Neural progenitor cell (in vitro differentiated cells): Measurements from ENCODE around the gene OBI1. TPM values are rescaled to one million over a fixed set of nuclear protein-coding genes. Genes with fewer than 3 reads are reported as not detected.
A peak's percentile ranks its signal among the peaks of the same experiment; 100 is the strongest.

Source experiments
- DNase-seq: peaks from one replicate; pipeline ENCODE4 v3.0.0-alpha.2; 2016; ENCODE audit warnings: low spot score
- H2AFZ ChIP-seq: fragments of 200-600 bp; sonication (generic); replicated peaks from 2 replicates; pipeline ENCODE4 v1.6.1; 2016; ENCODE audit warnings: antibody characterized with exemption
- H3F3A ChIP-seq: fragments of 200-600 bp; sonication (generic); 2 replicates; pipeline ENCODE4 v1.6.1; 2016; ENCODE audit warnings: antibody characterized with exemption, low read depth
- H3K27ac ChIP-seq: fragments of 200-600 bp; sonication (generic); 2 replicates; pipeline ENCODE4 v1.5.1; 2016; ENCODE audit warnings: mild to moderate bottlenecking
- H3K27me3 ChIP-seq: fragments of 200-600 bp; sonication (generic); 2 replicates; pipeline ENCODE4 v1.6.1; 2016; ENCODE audit warnings: mild to moderate bottlenecking, moderate library complexity
- H3K36me3 ChIP-seq: fragments of 200-600 bp; sonication (generic); 2 replicates; pipeline ENCODE4 v1.5.1; 2016
- H3K4me1 ChIP-seq: fragments of 200-600 bp; sonication (generic); 2 replicates; pipeline ENCODE4 v1.6.1; 2016; ENCODE audit warnings: mixed run types
- H3K4me2 ChIP-seq: fragments of 200-600 bp; sonication (generic); 2 replicates; pipeline ENCODE4 v1.6.1; 2016
- H3K4me3 ChIP-seq: fragments of 200-600 bp; sonication (generic); 2 replicates; pipeline ENCODE4 v1.5.1; 2016
- H3K79me2 ChIP-seq: fragments of 200-600 bp; sonication (generic); 2 replicates; pipeline ENCODE4 v1.6.1; 2016; ENCODE audit warnings: low read depth
- H3K9ac ChIP-seq: fragments of 200-600 bp; sonication (generic); 2 replicates; pipeline ENCODE4 v1.6.1; 2016
- H3K9me3 ChIP-seq: fragments of 200-600 bp; sonication (generic); 2 replicates; pipeline ENCODE4 v1.5.1; 2016; ENCODE audit warnings: low read depth
- H4K20me1 ChIP-seq: fragments of 200-600 bp; sonication (generic); 2 replicates; pipeline ENCODE4 v1.6.1; 2016; ENCODE audit warnings: low read depth
- H3K27ac Mint-ChIP-seq: 3 replicates; pipeline ENCODE4 v1.8.0; 2021; ENCODE audit warnings: mixed read lengths
- H3K27me3 Mint-ChIP-seq: 2 replicates; pipeline ENCODE4 v1.8.0; 2022; ENCODE audit warnings: low read depth, mild to moderate bottlenecking, inconsistent platforms, moderate library complexity, mixed read lengths; ENCODE audit not compliant: insufficient read depth
- H3K36me3 Mint-ChIP-seq: 3 replicates; pipeline ENCODE4 v1.8.0; 2021; ENCODE audit warnings: mixed read lengths
- H3K4me1 Mint-ChIP-seq: 3 replicates; pipeline ENCODE4 v1.8.0; 2021; ENCODE audit warnings: mixed read lengths
- H3K4me3 Mint-ChIP-seq: 3 replicates; pipeline ENCODE4 v1.8.0; 2021; ENCODE audit warnings: mild to moderate bottlenecking, moderate library complexity, mixed read lengths
- H3K9me3 Mint-ChIP-seq: 3 replicates; pipeline ENCODE4 v1.8.0; 2020; ENCODE audit warnings: mixed read lengths
- CTCF ChIP-seq: fragments of 200-600 bp; sonication (generic); IDR thresholded peaks from 2 replicates; pipeline ENCODE4 v1.5.1; 2017; ENCODE audit warnings: antibody characterized with exemption, mild to moderate bottlenecking
- EZH2 ChIP-seq: fragments of 200-600 bp; sonication (generic); IDR thresholded peaks from 2 replicates; pipeline ENCODE4 v1.6.1; 2017; ENCODE audit warnings: antibody characterized with exemption, mild to moderate bottlenecking, moderate library complexity
- EZH2phosphoT487 ChIP-seq: fragments of 200-600 bp; sonication (generic); IDR thresholded peaks from 2 replicates; pipeline ENCODE4 v1.6.1; 2017; ENCODE audit warnings: antibody characterized with exemption
- total RNA-seq: library from RNA; depleted of rRNA; stranded (reverse); fragments of >200 nt; gene quantifications from 2 replicates; pipeline ENCODE4 v1.2.3, GENCODE V29; 2015; ENCODE audit warnings: low replicate concordance

The OBI1 gene
- total RNA-seq, 1 donor from 2014 or later = 36.9 TPM

GRCh38 chr13:78659732-78660494 is 958 bp upstream of the OBI1 start:
- Histone ChIP-seq H3K36me3 (no peaks in the 10 kb centered on the region), H4K20me1 (peaks cover 25% of the 10 kb centered on the region), H3K79me2 (peaks cover 33% of the 10 kb centered on the region), H3K4me1 (peaks cover 9% of the 10 kb centered on the region), H3K9me3 (no peaks in the 10 kb centered on the region), H3K27me3 (peaks cover 14% of the 10 kb centered on the region), H3F3A (peaks cover 14% of the 10 kb centered on the region), H3K27ac (no peak overlapping the region), H3K4me3 (peak overlapping the region; percentile 66), H2AFZ (peak overlapping the region; percentile 88), H3K4me2 (peak overlapping the region; percentile 90), H3K9ac (no peak overlapping the region)
- Mint-ChIP-seq H3K4me3 (peak overlapping the region; percentile 75), H3K4me1 (peaks cover 12% of the 10 kb centered on the region), H3K27ac (no peak overlapping the region), H3K27me3 (peaks cover 3% of the 10 kb centered on the region), H3K36me3 (peaks cover 10% of the 10 kb centered on the region), H3K9me3 (peaks cover 2% of the 10 kb centered on the region)
- no peak for DNase-seq
- TF ChIP-seq EZH2 (no peak), CTCF (no peak), EZH2phosphoT487 (no peak)

GRCh38 chr13:78659450-78659730 is 435 bp upstream of the OBI1 start:
- H2AFZ ChIP-seq = peak overlapping the region; percentile 88
- H3K79me2 ChIP-seq = peaks cover 39% of the 10 kb centered on the region
- no peak overlapping the region for H3K9ac ChIP-seq
- TF ChIP-seq CTCF = no peak
- TF ChIP-seq EZH2phosphoT487 = no peak
- no peak for TF ChIP-seq EZH2
- H3K4me1 ChIP-seq = peaks cover 9% of the 10 kb centered on the region
- H3K36me3 Mint-ChIP-seq = peaks cover 12% of the 10 kb centered on the region
- H3K36me3 ChIP-seq = no peaks in the 10 kb centered on the region
- no peaks in the 10 kb centered on the region for H3K9me3 ChIP-seq
- DNase-seq = no peak
- peaks cover 14% of the 10 kb centered on the region for H3K27me3 ChIP-seq
- H3K4me1 Mint-ChIP-seq = peaks cover 12% of the 10 kb centered on the region
- no peak overlapping the region for H3K27ac ChIP-seq
- H3K4me3 Mint-ChIP-seq = peak overlapping the region; percentile 75
- H4K20me1 ChIP-seq = peaks cover 25% of the 10 kb centered on the region
- H3K4me3 ChIP-seq = peak overlapping the region; percentile 66
- H3F3A ChIP-seq = peaks cover 14% of the 10 kb centered on the region
- H3K9me3 Mint-ChIP-seq = no peaks in the 10 kb centered on the region
- H3K4me2 ChIP-seq = peak overlapping the region; percentile 90
- peaks cover 3% of the 10 kb centered on the region for H3K27me3 Mint-ChIP-seq
- H3K27ac Mint-ChIP-seq = no peak overlapping the region

- peak overlapping the region; percentile 88 for H2AFZ ChIP-seq
- no peak for DNase-seq
- peaks cover 14% of the 10 kb centered on the region for H3F3A ChIP-seq
- peaks cover 32% of the 10 kb centered on the region for H4K20me1 ChIP-seq
- peak overlapping the region; percentile 90 for H3K4me2 ChIP-seq
- peak overlapping the region; percentile 40 for H3K9ac ChIP-seq
- Mint-ChIP-seq H3K27me3 (peaks cover 3% of the 10 kb centered on the region), H3K36me3 (peaks cover 15% of the 10 kb centered on the region), H3K27ac (peak overlapping the region; percentile 51), H3K4me1 (peaks cover 12% of the 10 kb centered on the region), H3K4me3 (peak overlapping the region; percentile 99), H3K9me3 (no peaks in the 10 kb centered on the region)
- H3K27ac ChIP-seq = no peak overlapping the region
- no peaks in the 10 kb centered on the region for H3K9me3 ChIP-seq
- no peaks in the 10 kb centered on the region for H3K36me3 ChIP-seq
- H3K27me3 ChIP-seq = peaks cover 14% of the 10 kb centered on the region
- peaks cover 9% of the 10 kb centered on the region for H3K4me1 ChIP-seq
- TF ChIP-seq EZH2 = no peak
- TF ChIP-seq CTCF = no peak
- TF ChIP-seq EZH2phosphoT487 = no peak
- H3K79me2 ChIP-seq = peaks cover 53% of the 10 kb centered on the region
- H3K4me3 ChIP-seq = peak overlapping the region; percentile 66
These were observed 991 bp downstream of the OBI1 start for GRCh38 chr13:78657699-78658629.
